ENCODE data around the gene PLXNB2.

PLXNB2 gene

DNA sequence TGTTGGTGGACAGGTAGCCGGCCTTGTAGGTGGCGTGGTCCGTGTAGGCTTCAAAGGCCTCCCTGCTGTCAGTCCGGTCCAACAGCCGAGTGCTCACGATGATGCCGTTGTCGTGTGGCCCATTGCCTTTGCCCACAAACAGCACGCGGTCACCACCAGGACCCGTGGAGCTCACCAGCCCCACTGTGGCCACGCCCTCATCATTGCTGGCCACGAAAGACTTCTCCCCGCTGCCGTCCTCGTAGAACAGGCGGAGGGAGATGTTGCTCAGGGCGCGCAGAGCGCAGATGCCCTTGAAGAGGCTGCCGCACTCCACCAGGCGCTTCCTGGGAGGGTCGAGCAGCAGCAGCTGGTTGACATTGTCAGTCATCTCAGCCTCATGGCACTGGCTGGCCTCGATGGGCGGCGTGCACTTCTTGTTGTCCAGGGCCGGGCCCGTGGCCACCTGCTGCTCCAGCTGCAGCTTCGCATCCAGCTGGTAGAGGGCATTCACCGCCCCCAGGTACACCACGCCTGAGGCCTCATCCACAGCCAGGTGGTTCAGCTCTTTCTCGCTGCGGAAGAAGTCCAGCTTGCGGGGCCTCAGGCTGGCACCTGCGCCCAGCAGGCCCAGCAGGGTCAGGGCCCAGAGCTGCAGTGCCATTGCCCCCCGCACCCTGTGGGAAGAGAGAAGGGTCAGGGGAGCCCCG, 17.4 kb downstream of the PLXNB2 start:
- no peak overlapping the region for H3K27ac Mint-ChIP-seq
- H3K27me3 Mint-ChIP-seq, result no peaks in the 10 kb centered on the region
- no peaks in the 10 kb centered on the region for H3K9me3 Mint-ChIP-seq

DNA sequence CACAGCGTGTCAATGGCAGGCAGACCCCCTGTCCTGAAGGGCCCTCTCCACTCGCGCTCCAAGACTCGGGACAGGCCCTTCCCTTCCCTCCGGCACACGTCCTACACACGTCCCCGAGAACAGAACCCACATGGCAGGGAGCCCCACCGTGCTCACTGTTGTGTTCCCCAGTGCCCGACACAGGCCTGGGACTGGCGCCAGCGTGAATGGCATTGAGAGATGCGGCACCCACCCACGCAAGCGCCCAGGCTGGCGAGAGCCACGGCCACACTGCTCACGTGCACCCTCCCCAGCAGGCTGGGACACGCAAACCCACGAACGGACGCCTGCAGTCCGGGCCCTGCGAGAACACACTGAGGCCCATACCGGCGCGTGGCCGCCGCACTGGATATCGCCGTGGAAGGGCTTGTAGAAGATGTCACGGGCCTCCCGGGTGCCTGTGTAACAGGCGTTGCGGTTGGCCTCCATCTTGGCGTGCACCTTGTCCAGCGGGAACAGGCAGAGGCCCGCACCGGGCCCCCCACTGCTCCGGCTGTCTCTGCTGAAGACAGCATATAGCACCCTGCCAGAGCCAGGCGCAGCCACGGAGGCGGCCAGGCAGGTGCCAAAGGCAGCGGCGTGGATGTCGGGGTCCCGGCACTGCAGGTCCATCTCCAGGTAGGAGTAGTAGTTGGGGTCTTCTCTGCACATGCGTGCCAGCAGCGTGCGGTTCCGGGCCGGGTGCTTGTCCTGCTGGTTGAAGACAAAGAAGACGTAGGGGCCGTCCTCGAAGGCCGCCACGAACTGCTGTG, 18.1 kb downstream of the PLXNB2 start:
- no peak overlapping the region for H3K4me3 Mint-ChIP-seq
- H3K4me1 Mint-ChIP-seq (ENCODE audit: low read depth), result peaks cover 41% of the 10 kb centered on the region
- intact Hi-C loops (cut with micrococcal nuclease), result no loop called here
- peaks cover 94% of the 10 kb centered on the region for H3K36me3 Mint-ChIP-seq (ENCODE audit: low read depth)
- H3K9me3 Mint-ChIP-seq, result no peaks in the 10 kb centered on the region
- H3K27me3 Mint-ChIP-seq, result no peaks in the 10 kb centered on the region
- no peak overlapping the region for H3K27ac Mint-ChIP-seq

More for the DNA sequence above, 17.4 kb downstream of the PLXNB2 start:
- H3K4me1 Mint-ChIP-seq (ENCODE audit: low read depth), result peaks cover 47% of the 10 kb centered on the region
- H3K4me3 Mint-ChIP-seq, result no peak overlapping the region
- intact Hi-C loops (cut with micrococcal nuclease), result loop anchor here (5.0 kb wide), 1 partner anchor 37 kb away; the partner anchor contains the start of gene DENND6B
- H3K36me3 Mint-ChIP-seq (ENCODE audit: low read depth), result peaks cover 94% of the 10 kb centered on the region

DNA sequence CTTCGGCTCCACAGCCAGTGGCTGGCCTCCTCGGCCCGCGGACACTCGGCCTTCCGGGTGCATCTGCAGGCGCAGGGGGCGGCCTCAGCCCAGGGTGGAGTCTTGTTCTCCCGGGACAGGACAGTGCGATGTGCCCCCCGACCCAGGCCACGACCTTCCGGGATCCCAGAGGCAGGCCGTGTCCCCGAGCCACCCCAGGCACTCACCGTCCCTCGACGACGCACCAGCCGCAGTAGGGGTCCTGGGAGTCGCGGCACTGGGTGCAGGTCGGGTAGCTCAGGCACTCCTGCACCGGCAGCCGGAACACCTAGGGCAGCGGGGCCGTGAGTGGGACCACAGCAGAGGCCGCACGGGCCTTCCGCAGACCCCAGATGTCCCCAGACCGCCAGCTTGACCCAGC, 19.7 kb downstream of the PLXNB2 start:
- Mint-ChIP-seq H3K4me1 (ENCODE audit: low read depth) (peaks cover 28% of the 10 kb centered on the region), H3K36me3 (ENCODE audit: low read depth) (peaks cover 99% of the 10 kb centered on the region), H3K9me3 (no peaks in the 10 kb centered on the region), H3K4me3 (no peak overlapping the region), H3K27me3 (no peaks in the 10 kb centered on the region), H3K27ac (no peak overlapping the region)
- intact Hi-C loops (cut with micrococcal nuclease), result no loop called here

DNA sequence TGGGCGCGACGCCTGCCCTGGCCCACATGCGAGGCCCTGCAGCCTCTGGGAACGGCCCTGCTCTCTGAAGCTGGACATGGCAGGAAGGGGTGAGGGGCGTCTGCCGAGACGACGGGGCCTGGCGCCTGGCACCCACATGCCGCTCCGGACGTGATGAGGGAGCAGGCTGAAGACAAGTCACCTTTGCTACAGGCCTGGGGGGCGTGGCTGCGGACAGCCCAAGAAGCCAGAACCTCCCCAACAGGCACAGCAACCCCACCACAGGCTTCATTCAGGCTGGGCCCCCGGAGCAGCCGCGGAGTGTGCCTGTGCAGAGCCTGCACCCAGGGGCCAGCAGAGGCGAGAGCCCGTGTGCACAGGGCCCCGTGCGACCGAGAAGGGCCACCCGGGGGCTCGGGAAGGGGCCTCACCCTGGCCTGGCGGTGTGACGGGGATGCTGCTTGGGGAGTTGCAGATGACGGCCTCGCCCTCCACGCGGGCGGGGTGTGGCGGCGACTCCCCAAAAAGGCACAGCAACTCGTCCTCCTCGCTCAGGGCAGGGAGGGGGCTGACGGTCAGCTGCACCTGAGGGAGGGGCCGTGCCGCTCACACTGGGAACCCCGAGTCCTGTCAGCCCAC, 20.6 kb downstream of the PLXNB2 start:
- Mint-ChIP-seq H3K4me1 (ENCODE audit: low read depth) (peaks cover 20% of the 10 kb centered on the region), H3K27ac (no peak overlapping the region), H3K9me3 (no peaks in the 10 kb centered on the region), H3K36me3 (ENCODE audit: low read depth) (peaks cover 99% of the 10 kb centered on the region), H3K27me3 (no peaks in the 10 kb centered on the region), H3K4me3 (no peak overlapping the region)
- intact Hi-C loops (cut with micrococcal nuclease), result no loop called here

DNA sequence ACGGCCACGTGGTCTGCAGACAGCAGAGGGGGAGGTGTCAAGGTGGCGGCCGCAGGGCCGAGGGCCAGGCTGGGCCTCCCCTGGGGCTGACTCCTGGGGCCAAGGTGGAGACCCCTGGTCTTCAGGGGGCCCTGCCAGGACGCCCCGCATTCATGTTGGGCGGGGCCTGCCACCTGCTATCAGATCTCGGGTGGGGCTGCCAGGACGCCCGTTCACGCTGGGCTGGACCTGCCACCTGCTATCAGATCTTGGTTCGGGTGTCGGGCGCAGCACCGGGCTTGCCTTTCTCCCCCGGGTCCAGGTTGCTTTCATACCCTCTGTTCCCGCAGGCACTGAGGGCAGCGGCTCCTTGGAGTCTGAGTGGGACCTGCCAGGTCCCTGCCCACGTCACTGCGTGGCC, 21.2 kb downstream of the PLXNB2 start:
- Mint-ChIP-seq H3K36me3 (ENCODE audit: low read depth) (peaks cover 99% of the 10 kb centered on the region), H3K27me3 (no peaks in the 10 kb centered on the region), H3K27ac (no peak overlapping the region), H3K9me3 (no peaks in the 10 kb centered on the region), H3K4me1 (ENCODE audit: low read depth) (peaks cover 15% of the 10 kb centered on the region), H3K4me3 (no peak overlapping the region)
- intact Hi-C loops (cut with micrococcal nuclease), result no loop called here

DNA sequence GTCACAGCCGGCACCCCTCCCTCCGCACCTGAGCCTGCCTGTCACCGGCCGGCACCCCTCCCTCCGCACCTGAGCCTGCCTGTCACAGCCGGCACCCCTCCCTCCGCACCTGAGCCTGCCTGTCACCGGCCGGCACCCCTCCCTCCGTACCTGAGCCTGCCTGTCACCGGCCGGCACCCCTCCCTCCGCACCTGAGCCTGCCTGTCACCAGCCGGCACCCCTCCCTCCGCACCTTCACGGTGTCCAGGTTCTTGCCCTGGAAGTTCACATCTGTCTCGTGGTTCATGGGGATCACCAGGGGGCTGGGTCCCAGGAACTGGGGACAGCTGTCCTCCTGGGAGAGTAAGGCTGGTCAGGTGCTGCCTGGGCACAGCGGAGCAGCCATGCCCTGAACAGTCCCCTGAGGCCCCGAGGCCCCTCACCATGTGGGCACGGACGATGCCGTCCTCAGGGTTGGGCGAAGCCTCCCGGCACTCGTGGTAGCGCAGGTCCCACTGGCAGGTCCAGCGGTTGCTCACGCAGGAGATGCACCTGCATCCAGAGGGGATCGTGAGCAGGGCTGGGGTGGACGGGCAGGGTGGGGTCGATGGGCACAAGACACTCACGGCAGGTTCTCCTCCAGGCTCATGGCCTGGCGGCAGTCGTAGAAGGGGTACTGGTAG, 21.7 kb downstream of the PLXNB2 start:
- Mint-ChIP-seq H3K27ac (no peak overlapping the region), H3K4me3 (no peak overlapping the region), H3K9me3 (no peaks in the 10 kb centered on the region), H3K27me3 (no peaks in the 10 kb centered on the region), H3K4me1 (ENCODE audit: low read depth) (peaks cover 9% of the 10 kb centered on the region), H3K36me3 (ENCODE audit: low read depth) (peaks cover 99% of the 10 kb centered on the region)
- intact Hi-C loops (cut with micrococcal nuclease), result no loop called here

DNA sequence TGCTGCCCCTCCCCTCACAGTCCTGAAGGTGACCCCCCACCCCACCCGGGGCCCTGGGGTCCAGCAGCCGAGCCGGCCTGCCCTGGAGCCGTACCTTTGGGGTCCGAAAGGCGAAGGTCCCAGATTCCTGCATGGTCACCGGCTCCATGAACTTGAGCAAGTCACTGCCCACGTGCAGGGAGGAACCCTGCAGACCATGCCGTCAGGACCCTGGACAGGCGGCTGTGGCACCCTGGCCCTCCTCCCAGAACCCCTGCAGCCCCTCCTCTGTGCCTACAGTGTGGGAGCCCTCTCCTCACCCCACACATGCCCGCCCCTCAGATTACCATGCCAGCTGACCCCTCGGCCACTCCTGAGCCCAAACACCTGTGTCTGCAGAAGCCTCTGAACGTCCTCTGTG, 23.0 kb downstream of the PLXNB2 start:
- no peak overlapping the region for H3K27ac Mint-ChIP-seq
- no peak overlapping the region for H3K4me3 Mint-ChIP-seq
- no peaks in the 10 kb centered on the region for H3K27me3 Mint-ChIP-seq
- H3K4me1 Mint-ChIP-seq (ENCODE audit: low read depth), result no peaks in the 10 kb centered on the region
- H3K36me3 Mint-ChIP-seq (ENCODE audit: low read depth), result peaks cover 99% of the 10 kb centered on the region
- intact Hi-C loops (cut with micrococcal nuclease), result no loop called here
- no peaks in the 10 kb centered on the region for H3K9me3 Mint-ChIP-seq

DNA sequence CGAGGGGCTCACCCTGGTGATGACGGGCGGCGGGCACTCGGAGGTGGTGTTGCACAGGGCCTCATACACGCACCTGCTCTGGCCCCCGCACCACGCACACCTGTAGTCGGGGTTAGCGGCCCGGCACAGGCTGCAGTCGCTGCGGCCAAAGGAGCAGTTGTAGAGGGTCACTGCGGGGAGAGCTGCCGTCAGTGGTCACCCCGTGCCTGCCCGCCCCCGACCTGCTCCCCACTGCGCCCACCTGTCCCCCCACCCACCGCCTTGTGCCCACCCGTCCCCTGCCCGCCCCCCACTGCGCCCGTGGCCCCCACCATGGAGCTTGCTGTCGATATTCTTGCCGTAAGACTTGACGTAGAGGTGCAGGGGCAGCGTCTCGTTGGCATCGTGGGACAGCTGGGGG, 23.6 kb downstream of the PLXNB2 start:
- Mint-ChIP-seq H3K4me3 (no peak overlapping the region), H3K4me1 (ENCODE audit: low read depth) (no peaks in the 10 kb centered on the region), H3K27me3 (no peaks in the 10 kb centered on the region), H3K9me3 (no peaks in the 10 kb centered on the region), H3K36me3 (ENCODE audit: low read depth) (peaks cover 99% of the 10 kb centered on the region), H3K27ac (no peak overlapping the region)
- intact Hi-C loops (cut with micrococcal nuclease), result no loop called here

DNA sequence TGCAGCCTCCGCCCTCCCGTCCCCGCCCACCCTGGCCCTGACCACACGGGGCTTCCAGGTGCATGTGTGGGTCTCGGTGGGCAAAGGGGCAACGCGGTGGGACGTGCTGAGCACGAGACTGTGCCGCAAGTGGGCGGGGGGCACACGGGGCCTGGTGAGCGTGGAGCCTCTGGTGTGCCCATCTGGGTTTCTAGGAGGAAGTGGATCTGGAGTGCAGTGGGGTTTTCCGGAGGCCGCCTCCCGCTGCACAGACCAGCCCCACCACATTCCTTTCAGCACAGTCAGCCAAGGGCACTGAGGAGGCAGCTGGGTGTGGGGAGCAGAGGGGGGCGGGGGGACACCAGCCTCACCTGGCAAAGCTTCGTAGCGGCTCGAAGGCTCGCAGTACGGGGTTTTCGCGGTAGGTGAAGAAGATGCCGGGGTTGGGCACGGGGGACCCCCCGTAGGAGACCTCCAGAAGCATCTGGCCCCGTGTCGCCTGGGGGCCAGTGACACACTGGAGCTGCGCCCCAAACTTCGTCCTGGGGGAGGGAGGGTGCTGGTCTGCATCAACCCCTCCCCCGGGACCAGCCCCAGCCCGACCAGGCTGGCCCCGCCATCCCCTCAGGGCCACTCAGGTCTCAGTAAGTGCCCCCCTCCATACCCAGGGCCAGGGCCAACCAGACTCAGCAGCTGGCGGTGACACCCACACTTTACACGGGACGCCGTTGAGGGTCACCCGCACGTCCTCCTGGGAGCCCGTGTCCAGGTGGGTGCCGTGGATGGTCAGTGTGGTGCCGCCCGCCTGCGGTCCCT, 24.9 kb downstream of the PLXNB2 start:
- H3K36me3 Mint-ChIP-seq (ENCODE audit: low read depth), result peaks cover 99% of the 10 kb centered on the region
- no peak overlapping the region for H3K4me3 Mint-ChIP-seq
- H3K4me1 Mint-ChIP-seq (ENCODE audit: low read depth), result no peaks in the 10 kb centered on the region
- no peaks in the 10 kb centered on the region for H3K9me3 Mint-ChIP-seq
- H3K27me3 Mint-ChIP-seq, result no peaks in the 10 kb centered on the region
- no peak overlapping the region for H3K27ac Mint-ChIP-seq
- intact Hi-C loops (cut with micrococcal nuclease), result no loop called here

DNA sequence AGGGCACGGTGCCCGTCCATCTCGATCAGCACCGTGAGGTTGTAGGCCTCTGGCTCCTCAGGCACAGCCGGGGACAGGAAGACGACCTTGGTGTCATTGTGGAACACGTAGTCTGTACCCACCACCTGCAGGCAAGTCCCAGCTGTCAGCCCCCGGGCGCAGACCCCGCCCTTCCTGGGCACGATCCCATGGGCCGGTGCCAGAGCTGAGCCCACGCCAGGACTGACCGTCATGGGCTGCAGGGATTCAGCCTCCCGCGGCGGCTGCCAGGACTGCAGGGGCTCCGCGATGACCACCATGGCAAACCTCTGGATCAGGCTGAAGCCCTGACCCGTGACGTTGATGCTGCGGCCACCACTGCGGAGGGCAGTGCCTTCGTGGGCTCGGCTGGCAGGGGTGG, 25.5 kb downstream of the PLXNB2 start:
- no peak overlapping the region for H3K27ac Mint-ChIP-seq
- intact Hi-C loops (cut with micrococcal nuclease), result no loop called here
- H3K4me1 Mint-ChIP-seq (ENCODE audit: low read depth), result no peaks in the 10 kb centered on the region
- H3K27me3 Mint-ChIP-seq, result no peaks in the 10 kb centered on the region
- no peak overlapping the region for H3K4me3 Mint-ChIP-seq
- H3K36me3 Mint-ChIP-seq (ENCODE audit: low read depth), result peaks cover 99% of the 10 kb centered on the region
- H3K9me3 Mint-ChIP-seq, result no peaks in the 10 kb centered on the region

DNA sequence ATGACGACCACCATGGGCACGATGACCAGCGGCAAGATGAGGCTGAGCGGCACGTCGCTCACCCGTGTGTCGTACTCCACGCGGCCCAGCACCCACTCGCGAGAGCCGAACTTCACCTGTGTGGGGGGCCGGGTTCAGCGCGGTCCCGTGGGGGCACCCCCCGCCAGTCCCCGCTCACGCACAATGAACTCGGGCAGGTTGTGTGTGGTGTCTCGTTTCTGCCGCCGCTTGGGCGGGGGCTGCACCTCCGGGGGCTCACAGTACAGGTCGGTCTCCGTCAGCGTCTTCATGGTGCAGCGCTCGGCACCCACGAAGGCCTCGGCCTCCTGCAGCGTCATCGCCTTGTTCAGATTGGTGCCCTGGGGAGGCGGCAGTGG, 26.1 kb downstream of the PLXNB2 start:
- H3K27ac Mint-ChIP-seq, result no peak overlapping the region
- H3K27me3 Mint-ChIP-seq, result no peaks in the 10 kb centered on the region
- intact Hi-C loops (cut with micrococcal nuclease), result no loop called here
- no peaks in the 10 kb centered on the region for H3K4me1 Mint-ChIP-seq (ENCODE audit: low read depth)
- no peaks in the 10 kb centered on the region for H3K9me3 Mint-ChIP-seq
- peaks cover 99% of the 10 kb centered on the region for H3K36me3 Mint-ChIP-seq (ENCODE audit: low read depth)
- H3K4me3 Mint-ChIP-seq, result no peak overlapping the region

DNA sequence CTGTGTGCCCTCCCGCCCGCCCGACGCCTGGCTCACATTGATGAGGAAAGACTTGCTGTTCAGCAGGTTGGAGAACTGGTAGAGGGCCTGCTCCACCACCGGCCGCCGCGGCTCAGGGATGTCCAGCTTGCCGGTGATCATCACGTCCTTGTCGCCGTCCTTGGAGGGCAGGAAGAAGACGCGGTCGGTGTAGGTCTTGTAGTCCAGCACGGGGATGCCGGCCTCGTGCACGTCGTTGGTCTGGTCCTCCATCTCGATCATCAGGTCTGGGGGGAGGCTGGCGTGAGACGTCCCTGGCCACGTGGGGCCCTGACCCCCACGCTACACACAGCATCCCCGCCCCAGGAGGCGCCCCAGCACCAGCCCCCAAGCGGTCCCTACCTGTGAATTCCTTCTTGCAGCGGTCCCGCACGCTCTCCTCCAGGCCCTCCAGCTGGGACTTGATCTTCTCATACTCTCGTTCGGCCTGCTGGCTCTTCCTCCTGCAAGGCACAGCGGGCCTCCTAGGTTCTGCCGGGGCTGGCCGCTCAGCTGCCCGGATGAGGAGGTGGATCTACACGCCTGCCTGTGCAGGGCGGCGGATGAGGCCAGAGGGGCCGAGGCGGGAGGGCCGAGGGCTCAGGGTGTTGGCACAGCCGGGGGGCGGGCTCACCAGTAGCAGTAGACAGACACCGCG, 26.6 kb downstream of the PLXNB2 start:
- Mint-ChIP-seq H3K4me1 (ENCODE audit: low read depth) (no peaks in the 10 kb centered on the region), H3K27me3 (no peaks in the 10 kb centered on the region), H3K36me3 (ENCODE audit: low read depth) (peaks cover 99% of the 10 kb centered on the region), H3K9me3 (no peaks in the 10 kb centered on the region), H3K27ac (no peak overlapping the region), H3K4me3 (no peak overlapping the region)
- intact Hi-C loops (cut with micrococcal nuclease), result no loop called here
